CD4-positive, CD25-positive, alpha-beta regulatory T cell (primary cell): ENCODE data around the gene CFAP299. TPM values are rescaled to one million over a fixed set of nuclear protein-coding genes. Genes with fewer than 3 reads are reported as not detected.
"Not testable (repeated sequence)": the region's sequence is repeated elsewhere in the genome, so short reads cannot be mapped to it uniquely, and the experiment has no call there.

ENCODE experiments used
- ATAC-seq, 2 donors: fragments of 150-1000 bp; cut with Tn5 transposase; one replicate each; pipeline ENCODE4 v1.10.0; 2021; ENCODE audit warnings: low read depth in 2 of 2, moderate number of reproducible peaks in 2 of 2, moderate library complexity in 1 of 2
- DNase-seq, 3 donors: peaks; one replicate each; pipeline versions ENCODE4 v3.0.0 to v3.0.0-alpha.2; 2012 to 2022; ENCODE audit warnings: mixed read lengths in 1 of 3
- H3K27ac ChIP-seq: one replicate; pipeline ENCODE4 v1.7.0; 2013; ENCODE audit warnings: mild to moderate bottlenecking, low read length; ENCODE audit not compliant: insufficient read depth, poor library complexity, severe bottlenecking
- H3K27me3 ChIP-seq: one replicate; pipeline ENCODE4 v1.7.0; 2013; ENCODE audit warnings: low read length; ENCODE audit not compliant: control insufficient read depth, insufficient read depth
- H3K36me3 ChIP-seq: one replicate; pipeline ENCODE4 v1.7.0; 2013; ENCODE audit warnings: mild to moderate bottlenecking, low read length, moderate library complexity; ENCODE audit not compliant: control insufficient read depth, insufficient read depth
- H3K4me1 ChIP-seq: 2 replicates; pipeline ENCODE4 v1.7.0; 2013; ENCODE audit warnings: mild to moderate bottlenecking, low read length; ENCODE audit not compliant: insufficient read depth, control insufficient read depth, poor library complexity, severe bottlenecking
- H3K4me3 ChIP-seq: one replicate; pipeline ENCODE4 v1.7.0; 2013; ENCODE audit warnings: low read depth, mild to moderate bottlenecking, low read length, moderate library complexity
- H3K9me3 ChIP-seq, 2 experiments: 1 replicate in 1 of 2; 2 replicates in 1 of 2; pipeline ENCODE4 v1.7.0; 2013; ENCODE audit warnings: low read length in 2 of 2, mild to moderate bottlenecking in 1 of 2, moderate library complexity in 1 of 2; ENCODE audit not compliant: control insufficient read depth in 2 of 2
- H3K27ac Mint-ChIP-seq, 3 donors: one replicate each; pipeline ENCODE4 v1.8.0; 2020 to 2022; ENCODE audit warnings: mild to moderate bottlenecking in 3 of 3, mixed read lengths in 3 of 3, moderate library complexity in 2 of 3
- H3K27me3 Mint-ChIP-seq: one replicate; pipeline ENCODE4 v1.8.0; 2022; ENCODE audit warnings: mild to moderate bottlenecking, mixed read lengths
- H3K36me3 Mint-ChIP-seq: one replicate; pipeline ENCODE4 v1.8.0; 2020; ENCODE audit warnings: mixed read lengths
- H3K4me1 Mint-ChIP-seq, 4 donors: one replicate each; pipeline ENCODE4 v1.8.0; 2020 to 2022; ENCODE audit warnings: mixed read lengths in 4 of 4, mild to moderate bottlenecking in 1 of 4
- H3K4me3 Mint-ChIP-seq, 4 donors: one replicate each; pipeline ENCODE4 v1.8.0; 2020 to 2022; ENCODE audit warnings: mild to moderate bottlenecking in 4 of 4, mixed read lengths in 4 of 4, moderate library complexity in 3 of 4
- H3K9me3 Mint-ChIP-seq, 7 donors: one replicate each; pipeline ENCODE4 v1.8.0; 2020 to 2022; ENCODE audit warnings: mixed read lengths in 7 of 7, mild to moderate bottlenecking in 3 of 7, moderate library complexity in 2 of 7
- polyA plus RNA-seq, 4 donors: library from polyadenylated mRNA; unstranded; fragments of 300-500 nt; fragmentation: Illumina TruSeq; gene quantifications; one replicate each; pipeline ENCODE4 v1.2.3, GENCODE V29; 2021
- total RNA-seq: library from RNA; stranded (reverse); gene quantifications from one replicate; pipeline ENCODE4 v1.2.3, GENCODE V29; 2022

CFAP299 gene
- total and polyA plus RNA-seq, 5 donors from 2014 or later: not detected

GRCh38 chr4:80726471-80726870 is 390.9 kb downstream of the CFAP299 start:
- no peak for DNase-seq
- Mint-ChIP-seq H3K27me3 (peaks cover 4% of the 10 kb centered on the region), H3K4me3 (no peak overlapping the region), H3K4me1 (no peaks in the 10 kb centered on the region), H3K9me3 (peaks cover under 1 to 6% (median 2%) of the 10 kb centered on the region in 7 donors), H3K27ac (no peak overlapping the region), H3K36me3 (no peaks in the 10 kb centered on the region)
- Histone ChIP-seq H3K9me3 (peaks cover 4 to 6% of the 10 kb centered on the region in 2 experiments), H3K27ac (no peak overlapping the region), H3K36me3 (no peaks in the 10 kb centered on the region), H3K27me3 (no peaks in the 10 kb centered on the region), H3K4me1 (no peaks in the 10 kb centered on the region), H3K4me3 (no peak overlapping the region)
- ATAC-seq: no peak

- Histone ChIP-seq H3K27me3 (no peaks in the 10 kb centered on the region), H3K4me1 (no peaks in the 10 kb centered on the region), H3K36me3 (no peaks in the 10 kb centered on the region), H3K9me3 (no peaks in the 10 kb centered on the region), H3K4me3 (no peak overlapping the region), H3K27ac (no peak overlapping the region)
- DNase-seq (no peak), ATAC-seq (no peak)
- no peaks in the 10 kb centered on the region for H3K4me1 Mint-ChIP-seq
- H3K36me3 Mint-ChIP-seq: no peaks in the 10 kb centered on the region
- no peak overlapping the region for H3K27ac Mint-ChIP-seq
- no peak overlapping the region for H3K4me3 Mint-ChIP-seq
- peaks cover 14% of the 10 kb centered on the region for H3K27me3 Mint-ChIP-seq
- peaks cover 0 to 10% (median 3%) of the 10 kb centered on the region in 7 donors for H3K9me3 Mint-ChIP-seq
Measured at GRCh38 chr4:80730158-80730557, 394.6 kb downstream of the CFAP299 start.

GRCh38 chr4:80731436-80731835 is 395.9 kb downstream of the CFAP299 start:
- H3K9me3 Mint-ChIP-seq: peaks cover 0 to 8% (median 3%) of the 10 kb centered on the region in 7 donors
- H3K4me1 Mint-ChIP-seq: no peaks in the 10 kb centered on the region
- DNase-seq: no peak
- no peak overlapping the region for H3K27ac Mint-ChIP-seq
- Histone ChIP-seq H3K27ac (no peak overlapping the region), H3K27me3 (no peaks in the 10 kb centered on the region), H3K4me1 (no peaks in the 10 kb centered on the region), H3K9me3 (no peaks in the 10 kb centered on the region), H3K4me3 (no peak overlapping the region), H3K36me3 (no peaks in the 10 kb centered on the region)
- no peak for ATAC-seq
- H3K4me3 Mint-ChIP-seq: no peak overlapping the region
- peaks cover 16% of the 10 kb centered on the region for H3K27me3 Mint-ChIP-seq
- H3K36me3 Mint-ChIP-seq: no peaks in the 10 kb centered on the region

- H3K36me3 ChIP-seq: no peaks in the 10 kb centered on the region
- DNase-seq (no peak), ATAC-seq (no peak)
- H3K4me3 ChIP-seq: no peak overlapping the region
- H3K27me3 ChIP-seq: no peaks in the 10 kb centered on the region
- Mint-ChIP-seq H3K4me1 (no peaks in the 10 kb centered on the region), H3K4me3 (no peak overlapping the region), H3K36me3 (no peaks in the 10 kb centered on the region), H3K27ac (no peak overlapping the region), H3K27me3 (peaks cover 16% of the 10 kb centered on the region), H3K9me3 (peaks cover 0 to 8% (median 3%) of the 10 kb centered on the region in 7 donors)
- no peaks in the 10 kb centered on the region for H3K4me1 ChIP-seq
- H3K9me3 ChIP-seq: no peaks in the 10 kb centered on the region
- no peak overlapping the region for H3K27ac ChIP-seq
Measured at GRCh38 chr4:80732010-80732409, 396.5 kb downstream of the CFAP299 start.

- DNase-seq (no peak), ATAC-seq (no peak)
- Histone ChIP-seq H3K4me1 (no peaks in the 10 kb centered on the region), H3K9me3 (peaks cover 0 to 10% of the 10 kb centered on the region in 2 experiments), H3K27ac (no peak overlapping the region), H3K36me3 (no peaks in the 10 kb centered on the region), H3K27me3 (peaks cover 2% of the 10 kb centered on the region), H3K4me3 (no peak overlapping the region)
- no peak overlapping the region for H3K27ac Mint-ChIP-seq
- H3K4me1 Mint-ChIP-seq: no peaks in the 10 kb centered on the region
- peaks cover 4% of the 10 kb centered on the region for H3K36me3 Mint-ChIP-seq
- H3K9me3 Mint-ChIP-seq: peaks cover 0 to 26% (median 13%) of the 10 kb centered on the region in 7 donors
- H3K27me3 Mint-ChIP-seq: no peaks in the 10 kb centered on the region
- no peak overlapping the region for H3K4me3 Mint-ChIP-seq
Measured at GRCh38 chr4:80740375-80740774, 404.8 kb downstream of the CFAP299 start.

GRCh38 chr4:80749558-80749957 is 414.0 kb downstream of the CFAP299 start:
- ATAC-seq, H3K36me3 ChIP-seq, H3K36me3 Mint-ChIP-seq, H3K4me3 Mint-ChIP-seq, H3K9me3 ChIP-seq, H3K9me3 Mint-ChIP-seq, H3K4me1 ChIP-seq, H3K27ac ChIP-seq, H3K4me3 ChIP-seq, H3K27ac Mint-ChIP-seq, H3K27me3 ChIP-seq, DNase-seq, H3K4me1 Mint-ChIP-seq, H3K27me3 Mint-ChIP-seq: not testable (repeated sequence)

GRCh38 chr4:80751200-80751599 is 415.7 kb downstream of the CFAP299 start:
- ATAC-seq: no peak
- no peak overlapping the region for H3K27ac Mint-ChIP-seq

GRCh38 chr4:80767944-80768343 is 432.4 kb downstream of the CFAP299 start:
- H3K27ac ChIP-seq: no peak overlapping the region
- H3K36me3 Mint-ChIP-seq: no peaks in the 10 kb centered on the region
- no peaks in the 10 kb centered on the region for H3K9me3 ChIP-seq
- no peaks in the 10 kb centered on the region for H3K4me1 Mint-ChIP-seq
- H3K4me3 ChIP-seq: no peak overlapping the region
- no peak for ATAC-seq
- no peaks in the 10 kb centered on the region for H3K36me3 ChIP-seq
- DNase-seq: no peak
- H3K27ac Mint-ChIP-seq: no peak overlapping the region
- H3K4me3 Mint-ChIP-seq: no peak overlapping the region
- peaks cover 0 to 7% (median 0%) of the 10 kb centered on the region in 7 donors for H3K9me3 Mint-ChIP-seq
- H3K27me3 Mint-ChIP-seq: no peaks in the 10 kb centered on the region
- H3K27me3 ChIP-seq: no peaks in the 10 kb centered on the region
- no peaks in the 10 kb centered on the region for H3K4me1 ChIP-seq

More at GRCh38 chr4:80751200-80751599, 415.7 kb downstream of the CFAP299 start:
- H3K36me3 Mint-ChIP-seq: no peaks in the 10 kb centered on the region
- Histone ChIP-seq H3K9me3 (no peaks in the 10 kb centered on the region), H3K4me1 (no peaks in the 10 kb centered on the region), H3K27me3 (no peaks in the 10 kb centered on the region), H3K4me3 (no peak overlapping the region), H3K36me3 (no peaks in the 10 kb centered on the region), H3K27ac (no peak overlapping the region)
- H3K9me3 Mint-ChIP-seq: peaks cover 0 to 1% (median 0%) of the 10 kb centered on the region in 7 donors
- H3K4me1 Mint-ChIP-seq: no peaks in the 10 kb centered on the region
- H3K4me3 Mint-ChIP-seq: no peak overlapping the region
- H3K27me3 Mint-ChIP-seq: no peaks in the 10 kb centered on the region
- no peak for DNase-seq
